HEK293 (cell line): Measurements from ENCODE around the gene HDAC11.

Experiments
- CTCF ChIA-PET: fragments of 350-600 bp; formaldehyde crosslinking; extraction: SDS; loops from one replicate; lab custom pipeline; 2021; ENCODE audit warnings: antibody characterized with exemption; lab: Yijun Ruan, JAX
- POLR2A ChIA-PET: fragments of 300-600 bp; formaldehyde crosslinking; extraction: SDS; loops from one replicate; lab custom pipeline; 2020; ENCODE audit warnings: antibody characterized with exemption, inconsistent platforms; lab: Yijun Ruan, JAX
- H3K27ac ChIP-seq: fragments of 200-500 bp; sonication (Bioruptor generic); 2 replicates; pipeline ENCODE4 v1.5.1; 2014; ENCODE audit warnings: low read depth, low read length, control low read depth, inconsistent platforms; ENCODE audit errors: extremely low read depth
- H3K36me3 ChIP-seq, 2 experiments: fragments of 200-500 bp in 1 of 2; sonication (Bioruptor generic) in 1 of 2; 1 replicate in 1 of 2; 2 replicates in 1 of 2; pipeline ENCODE4 v1.5.1; 2014 to 2017; ENCODE audit warnings: inconsistent platforms in 2 of 2, low read length in 2 of 2; ENCODE audit not compliant: control insufficient read depth in 2 of 2, insufficient read depth in 1 of 2
- H3K4me1 ChIP-seq: fragments of 200-500 bp; sonication (Bioruptor generic); 2 replicates; pipeline ENCODE4 v1.5.1; 2014; ENCODE audit warnings: mild to moderate bottlenecking, low read length, inconsistent platforms; ENCODE audit not compliant: control insufficient read depth, insufficient read depth
- H3K4me3 ChIP-seq: 2 replicates; pipeline ENCODE4 v1.5.1; 2011; ENCODE audit warnings: low read depth, mild to moderate bottlenecking, control low read depth, low read length, moderate library complexity
- H3K9me3 ChIP-seq: fragments of 200-500 bp; sonication (Bioruptor generic); 2 replicates; pipeline ENCODE4 v1.5.1; 2014; ENCODE audit warnings: low read depth, low read length, inconsistent platforms; ENCODE audit not compliant: control insufficient read depth, insufficient read depth
- KLF1 ChIP-seq: fragments of 450-650 bp; formaldehyde crosslinking; IDR thresholded peaks from 2 replicates; pipeline ENCODE4 v1.5.1; 2016; ENCODE audit warnings: missing biosample characterization, missing genetic modification characterization
- KLF8 ChIP-seq: fragments of 450-650 bp; formaldehyde crosslinking; IDR thresholded peaks from 2 replicates; pipeline ENCODE4 v1.5.1; 2016; ENCODE audit warnings: missing biosample characterization, missing genetic modification characterization
- SCRT2 ChIP-seq: fragments of 450-650 bp; formaldehyde crosslinking; IDR thresholded peaks from 2 replicates; pipeline ENCODE4 v1.5.1; 2016; ENCODE audit warnings: missing biosample characterization, missing genetic modification characterization
- WT1 ChIP-seq: fragments of 450-650 bp; formaldehyde crosslinking; IDR thresholded peaks from 2 replicates; pipeline ENCODE4 v1.5.1; 2016; ENCODE audit warnings: missing biosample characterization, missing genetic modification characterization
- YY2 ChIP-seq: fragments of 450-650 bp; formaldehyde crosslinking; IDR thresholded peaks from 2 replicates; pipeline ENCODE4 v1.5.1; 2016; ENCODE audit warnings: missing biosample characterization, missing genetic modification characterization
- ZNF112 ChIP-seq: fragments of 450-650 bp; formaldehyde crosslinking; IDR thresholded peaks from 2 replicates; pipeline ENCODE4 v1.5.0; 2017; ENCODE audit warnings: missing biosample characterization, missing genetic modification characterization
- ZNF132 ChIP-seq: fragments of 450-650 bp; formaldehyde crosslinking; IDR thresholded peaks from 2 replicates; pipeline ENCODE4 v1.5.1; 2017; ENCODE audit warnings: missing biosample characterization, missing genetic modification characterization, borderline replicate concordance
- ZNF138 ChIP-seq: fragments of 450-650 bp; formaldehyde crosslinking; IDR thresholded peaks from 2 replicates; pipeline ENCODE4 v1.5.1; 2016; ENCODE audit warnings: missing biosample characterization, missing genetic modification characterization, borderline replicate concordance
- ZNF16 ChIP-seq: fragments of 450-650 bp; formaldehyde crosslinking; IDR thresholded peaks from 2 replicates; pipeline ENCODE4 v1.5.1; 2016; ENCODE audit warnings: low read depth, missing biosample characterization, missing genetic modification characterization
- ZNF354C ChIP-seq: fragments of 450-650 bp; formaldehyde crosslinking; IDR thresholded peaks from 2 replicates; pipeline ENCODE4 v1.5.1; 2016; ENCODE audit warnings: missing biosample characterization, missing genetic modification characterization, low read depth, borderline replicate concordance
- ZNF37A ChIP-seq: fragments of 450-650 bp; IDR thresholded peaks from 2 replicates; pipeline ENCODE4 v1.5.1; 2018; ENCODE audit warnings: missing biosample characterization, missing genetic modification characterization
- ZNF391 ChIP-seq: fragments of 450-650 bp; formaldehyde crosslinking; IDR thresholded peaks from 2 replicates; pipeline ENCODE4 v1.5.1; 2016; ENCODE audit warnings: low read depth, missing biosample characterization, missing genetic modification characterization, borderline replicate concordance
- ZNF48 ChIP-seq: fragments of 450-650 bp; formaldehyde crosslinking; IDR thresholded peaks from 2 replicates; pipeline ENCODE4 v1.5.1; 2016; ENCODE audit warnings: missing biosample characterization, missing genetic modification characterization
- ZNF571 ChIP-seq: fragments of 450-650 bp; formaldehyde crosslinking; IDR thresholded peaks from 2 replicates; pipeline ENCODE4 v1.5.0; 2017; ENCODE audit warnings: missing biosample characterization, missing genetic modification characterization
- ZNF610 ChIP-seq: fragments of 450-650 bp; formaldehyde crosslinking; IDR thresholded peaks from 2 replicates; pipeline ENCODE4 v1.5.1; 2016; ENCODE audit warnings: missing biosample characterization, missing genetic modification characterization, borderline replicate concordance
- ZNF658 ChIP-seq: fragments of 450-650 bp; formaldehyde crosslinking; IDR thresholded peaks from 2 replicates; pipeline ENCODE4; 2016; ENCODE audit warnings: missing biosample characterization, missing genetic modification characterization
- ZNF792 ChIP-seq: fragments of 450-650 bp; formaldehyde crosslinking; IDR thresholded peaks from 2 replicates; pipeline ENCODE4 v1.5.1; 2016; ENCODE audit warnings: missing biosample characterization, missing genetic modification characterization
- ZXDB ChIP-seq: fragments of 450-650 bp; formaldehyde crosslinking; IDR thresholded peaks from 2 replicates; pipeline ENCODE4 v1.5.1; 2016; ENCODE audit warnings: missing biosample characterization, missing genetic modification characterization
- TF ChIP-seq, protein P1 (sequence below): fragments of 450-650 bp; formaldehyde crosslinking; IDR thresholded peaks from 2 replicates; pipeline ENCODE4 v1.5.1; 2017; ENCODE audit warnings: missing biosample characterization, missing genetic modification characterization
- TF ChIP-seq, protein P2 (sequence below): fragments of 450-650 bp; formaldehyde crosslinking; IDR thresholded peaks from 2 replicates; pipeline ENCODE4 v1.5.1; 2016; ENCODE audit warnings: missing biosample characterization, missing genetic modification characterization
- TF ChIP-seq, protein P3 (sequence below): fragments of 450-650 bp; formaldehyde crosslinking; IDR thresholded peaks from 2 replicates; pipeline ENCODE4 v1.5.1; 2016; ENCODE audit warnings: missing biosample characterization, missing genetic modification characterization
- TF ChIP-seq, protein P4 (sequence below): fragments of 450-650 bp; formaldehyde crosslinking; IDR thresholded peaks from 2 replicates; pipeline ENCODE4 v1.5.1; 2016; ENCODE audit warnings: missing biosample characterization, missing genetic modification characterization
- TF ChIP-seq, protein P5 (sequence below): fragments of 450-650 bp; formaldehyde crosslinking; IDR thresholded peaks from 2 replicates; pipeline ENCODE4 v1.5.1; 2016; ENCODE audit warnings: missing biosample characterization, missing genetic modification characterization

HDAC11 gene

DNA sequence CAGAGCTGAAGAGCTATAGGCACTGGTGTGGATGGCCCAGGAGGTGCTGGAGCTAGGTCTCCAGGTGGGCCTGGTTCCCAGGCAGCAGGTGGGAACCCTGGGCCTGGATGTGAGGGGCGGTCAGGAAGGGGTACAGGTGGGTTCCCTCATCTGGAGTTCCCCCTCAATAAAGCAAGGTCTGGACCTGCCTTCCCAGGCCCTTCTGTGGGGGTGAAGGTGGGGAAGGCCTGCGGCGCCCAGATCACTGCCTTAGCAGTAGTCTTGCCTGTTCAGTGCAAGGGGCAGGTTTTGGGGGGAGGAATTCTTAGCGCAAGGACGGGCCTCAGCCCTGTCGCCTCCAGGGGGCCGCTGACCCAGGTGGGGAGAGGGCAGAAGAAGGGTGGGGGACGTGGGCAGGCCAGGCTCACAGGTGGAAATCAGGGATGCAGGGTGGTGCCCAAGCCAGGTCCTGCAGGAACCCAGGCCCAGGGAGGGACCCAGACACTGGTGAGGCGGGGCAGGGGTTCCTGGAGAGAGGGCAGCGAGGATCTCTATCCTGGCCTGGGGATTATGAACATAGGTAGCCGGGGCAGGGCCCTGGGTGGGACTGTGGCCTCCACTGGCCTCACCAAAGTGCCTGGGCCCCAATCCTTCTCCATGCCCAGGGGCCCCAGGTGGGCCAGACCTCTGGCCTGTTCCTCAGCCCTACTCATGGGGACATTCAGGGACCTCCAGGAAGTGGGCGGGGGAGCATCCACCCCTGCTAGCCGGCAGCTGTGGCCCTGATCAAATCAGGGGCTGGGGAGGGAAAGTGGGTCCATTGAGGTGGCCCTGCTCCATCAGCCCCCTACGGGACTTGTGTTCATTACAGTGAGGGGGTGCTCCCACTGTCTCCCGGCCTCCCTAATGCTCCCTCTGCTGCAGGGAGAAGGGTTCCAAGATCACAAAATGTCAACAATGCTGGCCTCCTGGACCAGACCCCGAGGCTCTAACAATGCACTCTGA, 25.3 kb downstream of the HDAC11 start:
- ChIA-PET CTCF (interaction anchor here (0.6 to 8.4 kb wide), 3 partner anchors 14 to 143 kb away, joined by 3 to 181 read pairs (median 20); no protein-coding TSS in a partner anchor), POLR2A (no interaction called here)
- Histone ChIP-seq H3K4me1 (peaks cover 6% of the 10 kb centered on the region; the same call in 1 of the 2 replicates), H3K4me3 (no peak overlapping the region), H3K36me3 (no peaks in the 10 kb centered on the region), H3K27ac (no peak overlapping the region), H3K9me3 (no peaks in the 10 kb centered on the region)
- TF ChIP-seq KLF8 (tag by site-specific recombination) (no peak), ZNF48 (no peak), ZNF138 (tag by site-specific recombination) (no peak), ZNF391 (tag by site-specific recombination) (no peak), WT1 (tag by site-specific recombination) (no peak)
- TF ChIP-seq, protein P1, sequence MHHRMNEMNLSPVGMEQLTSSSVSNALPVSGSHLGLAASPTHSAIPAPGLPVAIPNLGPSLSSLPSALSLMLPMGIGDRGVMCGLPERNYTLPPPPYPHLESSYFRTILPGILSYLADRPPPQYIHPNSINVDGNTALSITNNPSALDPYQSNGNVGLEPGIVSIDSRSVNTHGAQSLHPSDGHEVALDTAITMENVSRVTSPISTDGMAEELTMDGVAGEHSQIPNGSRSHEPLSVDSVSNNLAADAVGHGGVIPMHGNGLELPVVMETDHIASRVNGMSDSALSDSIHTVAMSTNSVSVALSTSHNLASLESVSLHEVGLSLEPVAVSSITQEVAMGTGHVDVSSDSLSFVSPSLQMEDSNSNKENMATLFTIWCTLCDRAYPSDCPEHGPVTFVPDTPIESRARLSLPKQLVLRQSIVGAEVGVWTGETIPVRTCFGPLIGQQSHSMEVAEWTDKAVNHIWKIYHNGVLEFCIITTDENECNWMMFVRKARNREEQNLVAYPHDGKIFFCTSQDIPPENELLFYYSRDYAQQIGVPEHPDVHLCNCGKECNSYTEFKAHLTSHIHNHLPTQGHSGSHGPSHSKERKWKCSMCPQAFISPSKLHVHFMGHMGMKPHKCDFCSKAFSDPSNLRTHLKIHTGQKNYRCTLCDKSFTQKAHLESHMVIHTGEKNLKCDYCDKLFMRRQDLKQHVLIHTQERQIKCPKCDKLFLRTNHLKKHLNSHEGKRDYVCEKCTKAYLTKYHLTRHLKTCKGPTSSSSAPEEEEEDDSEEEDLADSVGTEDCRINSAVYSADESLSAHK (tag by site-specific recombination) = no peak

DNA sequence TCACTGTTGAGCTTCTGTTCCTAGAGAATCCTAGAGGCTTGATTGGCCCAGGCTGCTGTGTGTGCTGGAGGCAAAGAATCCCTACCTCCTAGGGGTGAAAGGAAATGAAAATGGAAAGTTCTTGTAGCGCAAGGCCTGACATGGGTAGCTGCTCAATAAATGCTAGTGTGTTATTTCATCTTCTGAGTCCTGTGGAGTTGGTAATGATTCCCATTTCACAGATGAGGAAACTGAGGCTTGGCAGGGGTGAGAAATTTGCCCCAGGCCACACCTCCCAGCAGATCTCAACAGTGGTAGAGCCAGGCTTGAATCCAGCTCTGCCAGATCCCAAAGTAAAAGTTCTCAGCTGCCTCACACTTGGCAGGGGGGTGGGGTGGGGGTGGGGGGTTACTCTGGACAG, 26.1 kb downstream of the HDAC11 start:
- TF ChIP-seq ZNF112 (tag by site-specific recombination) (no peak), ZNF48 (no peak), ZNF16 (tag by site-specific recombination) (no peak), ZNF571 (no peak), ZNF792 (tag by site-specific recombination) (no peak), ZNF37A (tag by site-specific recombination) (no peak), YY2 (no peak), SCRT2 (tag by site-specific recombination) (no peak), ZNF658 (no peak), ZXDB (no peak), ZNF610 (no peak), ZNF354C (tag by site-specific recombination) (no peak), ZNF132 (tag by site-specific recombination) (no peak), KLF1 (tag by site-specific recombination) (no peak)
- TF ChIP-seq, protein P2, sequence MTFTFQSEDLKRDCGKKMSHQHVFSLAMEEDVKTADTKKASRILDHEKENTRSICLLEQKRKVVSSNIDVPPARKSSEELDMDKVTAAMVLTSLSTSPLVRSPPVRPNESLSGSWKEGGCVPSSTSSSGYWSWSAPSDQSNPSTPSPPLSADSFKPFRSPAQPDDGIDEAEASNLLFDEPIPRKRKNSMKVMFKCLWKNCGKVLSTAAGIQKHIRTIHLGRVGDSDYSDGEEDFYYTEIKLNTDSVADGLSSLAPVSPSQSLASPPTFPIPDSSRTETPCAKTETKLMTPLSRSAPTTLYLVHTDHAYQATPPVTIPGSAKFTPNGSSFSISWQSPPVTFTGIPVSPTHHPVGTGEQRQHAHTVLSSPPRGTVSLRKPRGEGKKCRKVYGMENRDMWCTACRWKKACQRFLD (tag by site-specific recombination) = no peak
- TF ChIP-seq, protein P3, sequence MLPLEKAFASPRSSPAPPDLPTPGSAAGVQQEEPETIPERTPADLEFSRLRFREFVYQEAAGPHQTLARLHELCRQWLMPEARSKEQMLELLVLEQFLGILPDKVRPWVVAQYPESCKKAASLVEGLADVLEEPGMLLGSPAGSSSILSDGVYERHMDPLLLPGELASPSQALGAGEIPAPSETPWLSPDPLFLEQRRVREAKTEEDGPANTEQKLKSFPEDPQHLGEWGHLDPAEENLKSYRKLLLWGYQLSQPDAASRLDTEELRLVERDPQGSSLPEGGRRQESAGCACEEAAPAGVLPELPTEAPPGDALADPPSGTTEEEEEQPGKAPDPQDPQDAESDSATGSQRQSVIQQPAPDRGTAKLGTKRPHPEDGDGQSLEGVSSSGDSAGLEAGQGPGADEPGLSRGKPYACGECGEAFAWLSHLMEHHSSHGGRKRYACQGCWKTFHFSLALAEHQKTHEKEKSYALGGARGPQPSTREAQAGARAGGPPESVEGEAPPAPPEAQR (tag by site-specific recombination) = no peak
- TF ChIP-seq, protein P4, sequence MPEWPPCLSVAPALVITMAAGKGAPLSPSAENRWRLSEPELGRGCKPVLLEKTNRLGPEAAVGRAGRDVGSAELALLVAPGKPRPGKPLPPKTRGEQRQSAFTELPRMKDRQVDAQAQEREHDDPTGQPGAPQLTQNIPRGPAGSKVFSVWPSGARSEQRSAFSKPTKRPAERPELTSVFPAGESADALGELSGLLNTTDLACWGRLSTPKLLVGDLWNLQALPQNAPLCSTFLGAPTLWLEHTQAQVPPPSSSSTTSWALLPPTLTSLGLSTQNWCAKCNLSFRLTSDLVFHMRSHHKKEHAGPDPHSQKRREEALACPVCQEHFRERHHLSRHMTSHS (tag by site-specific recombination) = no peak
- TF ChIP-seq, protein P5, sequence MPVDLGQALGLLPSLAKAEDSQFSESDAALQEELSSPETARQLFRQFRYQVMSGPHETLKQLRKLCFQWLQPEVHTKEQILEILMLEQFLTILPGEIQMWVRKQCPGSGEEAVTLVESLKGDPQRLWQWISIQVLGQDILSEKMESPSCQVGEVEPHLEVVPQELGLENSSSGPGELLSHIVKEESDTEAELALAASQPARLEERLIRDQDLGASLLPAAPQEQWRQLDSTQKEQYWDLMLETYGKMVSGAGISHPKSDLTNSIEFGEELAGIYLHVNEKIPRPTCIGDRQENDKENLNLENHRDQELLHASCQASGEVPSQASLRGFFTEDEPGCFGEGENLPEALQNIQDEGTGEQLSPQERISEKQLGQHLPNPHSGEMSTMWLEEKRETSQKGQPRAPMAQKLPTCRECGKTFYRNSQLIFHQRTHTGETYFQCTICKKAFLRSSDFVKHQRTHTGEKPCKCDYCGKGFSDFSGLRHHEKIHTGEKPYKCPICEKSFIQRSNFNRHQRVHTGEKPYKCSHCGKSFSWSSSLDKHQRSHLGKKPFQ = no peak
- CTCF ChIA-PET = interaction anchor here (1.0 to 3.4 kb wide), 2 partner anchors 140 to 143 kb away, joined by 4 to 20 read pairs; no protein-coding TSS in a partner anchor
- POLR2A ChIA-PET = no interaction called here

More for the DNA sequence above, 26.1 kb downstream of the HDAC11 start:
- H3K27ac ChIP-seq = no peak overlapping the region
- peaks cover 6% of the 10 kb centered on the region; the same call in 1 of the 2 replicates for H3K4me1 ChIP-seq
- H3K4me3 ChIP-seq = no peak overlapping the region
- H3K9me3 ChIP-seq = no peaks in the 10 kb centered on the region
- H3K36me3 ChIP-seq = no peaks in the 10 kb centered on the region
